Body of pancreas (tissue), 4 donors: ENCODE results near the gene IQSEC1.

Experiments used
- CTCF ChIP-seq, 7 experiments: fragments of 450-650 bp in 4 of 7; fragments of 200-600 bp in 3 of 7; sonication (generic) in 3 of 7; IDR thresholded peaks; one replicate each; pipeline ENCODE4 v1.5.1; 2016 to 2019; ENCODE audit warnings: antibody characterized with exemption in 7 of 7
- POLR2A ChIP-seq, 3 donors: fragments of 450-650 bp; IDR thresholded peaks; one replicate each; pipeline ENCODE4 v1.6.1; 2016; ENCODE audit warnings: antibody characterized with exemption in 3 of 3, mild to moderate bottlenecking in 2 of 3

DNA sequence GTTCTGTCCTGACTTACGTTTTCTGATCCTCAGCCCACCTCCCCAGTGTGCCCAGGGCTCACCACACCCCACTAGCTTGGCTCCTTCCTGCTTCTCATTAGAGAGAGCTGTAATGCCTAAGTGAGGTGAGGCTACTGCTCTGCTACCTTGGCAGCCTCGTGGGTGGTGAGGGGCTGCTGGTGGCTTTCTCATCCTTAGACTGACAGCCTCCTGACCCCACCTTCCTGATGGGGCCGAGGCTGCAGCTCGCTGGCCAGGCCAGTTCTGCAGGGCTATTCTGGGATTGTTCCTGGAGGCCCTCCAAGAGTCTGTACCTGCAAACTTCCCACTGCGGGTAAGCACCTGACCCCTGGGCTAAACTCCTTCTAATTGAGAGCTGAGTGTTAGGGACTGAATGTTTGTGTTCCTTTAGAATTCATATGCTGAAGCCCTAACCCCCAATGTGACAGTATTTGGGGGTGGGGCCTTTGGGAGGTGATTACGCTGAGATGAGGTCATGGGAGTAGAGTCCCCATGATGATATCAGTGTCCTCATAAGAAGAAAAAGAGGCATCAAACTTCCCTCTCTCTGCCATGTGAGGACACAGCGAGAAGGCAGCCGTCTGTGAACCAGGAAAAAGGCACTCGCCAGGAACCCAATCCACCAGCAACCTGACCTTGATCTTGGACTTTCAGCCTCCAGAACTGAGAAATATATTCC is 38.1 kb upstream of the IQSEC1 start:
- no peak for TF ChIP-seq CTCF (IDR thresholded peaks at IDR 0.05)
- no peak for TF ChIP-seq POLR2A (IDR thresholded peaks at IDR 0.05)
